Uterus (tissue), 2 donors: Measurements from ENCODE around the gene SIRT2.
A peak's percentile ranks its signal among the peaks of the same experiment; 100 is the strongest.

Experiments used
- CTCF ChIP-seq, 4 experiments: fragments of 200-600 bp in 2 of 4; fragments of 450-650 bp in 2 of 4; sonication (generic) in 2 of 4; IDR thresholded peaks; one replicate each; pipeline ENCODE4 v1.5.1; 2016 to 2019; ENCODE audit warnings: antibody characterized with exemption in 4 of 4, mild to moderate bottlenecking in 2 of 4, moderate library complexity in 1 of 4
- POLR2A ChIP-seq, 2 donors: fragments of 450-650 bp; IDR thresholded peaks; one replicate each; pipeline ENCODE4 v1.6.1; 2016; ENCODE audit warnings: antibody characterized with exemption in 2 of 2, mild to moderate bottlenecking in 1 of 2, moderate library complexity in 1 of 2

GRCh38 chr19:38930776-38931520, 31.5 kb upstream of the SIRT2 start, which contains the start of gene MRPS12:
- TF ChIP-seq CTCF (IDR thresholded peaks at IDR 0.05) (no peak), POLR2A (IDR thresholded peaks at IDR 0.05) (peak in 1 of 2 donors; percentile 49)
